Immature natural killer cell (primary cell): ENCODE results near the gene YWHAQ. TPM values are rescaled to one million over a fixed set of nuclear protein-coding genes. Genes with fewer than 3 reads are reported as not detected.

Source experiments
- DNase-seq, 3 donors: peaks; one replicate each; pipeline ENCODE4 v3.0.0; 2022; ENCODE audit warnings: mixed read lengths in 1 of 3
- H3K27ac Mint-ChIP-seq, 6 donors: one replicate each; pipeline ENCODE4 v1.8.0; 2020; ENCODE audit warnings: mixed read lengths in 6 of 6, mild to moderate bottlenecking in 5 of 6, inconsistent platforms in 4 of 6, moderate library complexity in 3 of 6
- H3K27me3 Mint-ChIP-seq, 3 donors: one replicate each; pipeline ENCODE4 v1.8.0; 2020 to 2021; ENCODE audit warnings: low read depth in 3 of 3, mild to moderate bottlenecking in 3 of 3, mixed read lengths in 3 of 3, moderate library complexity in 3 of 3, inconsistent platforms in 1 of 3
- H3K36me3 Mint-ChIP-seq, 3 donors: one replicate each; pipeline ENCODE4 v1.8.0; 2020; ENCODE audit warnings: mixed read lengths in 3 of 3, inconsistent platforms in 2 of 3, mild to moderate bottlenecking in 2 of 3
- H3K4me1 Mint-ChIP-seq, 2 donors: one replicate each; pipeline ENCODE4 v1.8.0; 2020; ENCODE audit warnings: inconsistent platforms in 2 of 2, mild to moderate bottlenecking in 2 of 2, mixed read lengths in 2 of 2, moderate library complexity in 1 of 2
- H3K4me3 Mint-ChIP-seq, 5 donors: one replicate each; pipeline ENCODE4 v1.8.0; 2020; ENCODE audit warnings: mild to moderate bottlenecking in 5 of 5, mixed read lengths in 5 of 5, inconsistent platforms in 3 of 5, moderate library complexity in 3 of 5
- H3K9me3 Mint-ChIP-seq, 6 donors: one replicate each; pipeline ENCODE4 v1.8.0; 2020; ENCODE audit warnings: mild to moderate bottlenecking in 6 of 6, mixed read lengths in 6 of 6, inconsistent platforms in 4 of 6, moderate library complexity in 3 of 6
- polyA plus RNA-seq, 3 donors: library from polyadenylated mRNA; unstranded; fragments of 300-500 nt; fragmentation: Illumina TruSeq; gene quantifications; one replicate each; pipeline ENCODE4 v1.2.3, GENCODE V29; 2021

Gene YWHAQ
- polyA plus RNA-seq, 3 donors from 2014 or later, result 406 to 761 (median 479) TPM

DNA sequence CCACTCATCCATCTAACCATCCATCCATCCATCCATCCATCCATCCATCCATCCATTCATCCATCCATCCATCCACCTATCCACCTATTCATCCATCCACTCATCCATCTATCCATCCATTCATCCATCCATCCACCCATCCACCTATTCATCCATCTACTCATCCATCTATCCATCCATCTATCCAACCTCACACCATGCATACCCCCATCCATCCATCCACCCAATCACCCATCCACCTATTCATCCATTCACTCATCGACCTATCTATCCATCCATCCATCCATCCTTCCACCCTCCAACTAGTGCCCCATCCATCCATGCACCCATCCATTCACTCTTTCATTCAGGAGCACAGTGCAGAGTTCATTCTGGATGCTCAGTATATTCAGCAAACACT lies 21.5 kb upstream of the YWHAQ start:
- H3K4me1 Mint-ChIP-seq, result peaks cover 46 to 62% of the 10 kb centered on the region in 2 donors
- peak overlapping the region in 1 of 6 donors; percentile 41 for H3K27ac Mint-ChIP-seq
- H3K9me3 Mint-ChIP-seq, result no peaks in the 10 kb centered on the region
- DNase-seq, result no peak
- no peak overlapping the region for H3K4me3 Mint-ChIP-seq
- H3K27me3 Mint-ChIP-seq, result peaks cover 3 to 6% (median 6%) of the 10 kb centered on the region in 3 donors
- peaks cover 0 to 4% (median 0%) of the 10 kb centered on the region in 3 donors for H3K36me3 Mint-ChIP-seq

DNA sequence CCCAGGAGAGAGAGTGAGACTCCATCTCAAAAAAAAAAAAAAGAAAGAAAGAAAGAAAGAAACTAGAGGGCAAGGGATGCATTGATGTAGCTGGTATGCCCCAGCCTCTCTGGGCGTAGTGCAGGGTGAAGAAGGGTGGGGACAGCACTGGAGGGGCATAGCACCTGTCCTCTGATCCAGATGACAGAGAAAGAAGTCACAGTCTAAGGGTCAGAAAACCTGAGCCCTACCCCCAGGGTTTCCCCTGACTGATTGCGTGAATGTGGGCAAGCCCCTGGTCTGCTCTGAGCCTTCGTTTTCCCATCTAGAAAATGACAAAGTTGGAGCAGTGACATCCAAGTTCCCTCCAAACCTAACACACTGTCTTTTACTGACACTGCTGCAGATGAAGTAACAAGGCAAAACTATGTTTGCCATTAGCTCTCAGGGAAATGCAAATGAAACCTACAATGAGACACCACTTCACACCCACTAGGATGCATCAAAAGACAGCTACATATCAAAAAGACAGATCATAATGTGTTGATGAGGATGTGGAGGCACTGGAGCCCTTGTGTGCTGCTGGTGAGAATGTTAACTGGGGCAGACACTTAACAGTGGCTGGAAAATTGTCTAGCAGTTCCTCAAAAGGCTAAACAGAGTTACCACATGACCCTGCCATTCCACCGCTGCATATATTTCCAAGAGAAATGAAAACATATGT lies 19.5 kb upstream of the YWHAQ start:
- Mint-ChIP-seq H3K27me3 (peaks cover 0 to 3% (median 2%) of the 10 kb centered on the region in 3 donors), H3K4me1 (peaks cover 28 to 42% of the 10 kb centered on the region in 2 donors), H3K4me3 (peak overlapping the region in 1 of 5 donors; percentile 25), H3K36me3 (peaks cover 0 to 4% (median 0%) of the 10 kb centered on the region in 3 donors), H3K27ac (peak overlapping the region in 4 of 6 donors; percentile 20 to 88 (median 52)), H3K9me3 (no peaks in the 10 kb centered on the region)
- DNase-seq, result peak in 1 of 3 donors; percentile 31

DNA sequence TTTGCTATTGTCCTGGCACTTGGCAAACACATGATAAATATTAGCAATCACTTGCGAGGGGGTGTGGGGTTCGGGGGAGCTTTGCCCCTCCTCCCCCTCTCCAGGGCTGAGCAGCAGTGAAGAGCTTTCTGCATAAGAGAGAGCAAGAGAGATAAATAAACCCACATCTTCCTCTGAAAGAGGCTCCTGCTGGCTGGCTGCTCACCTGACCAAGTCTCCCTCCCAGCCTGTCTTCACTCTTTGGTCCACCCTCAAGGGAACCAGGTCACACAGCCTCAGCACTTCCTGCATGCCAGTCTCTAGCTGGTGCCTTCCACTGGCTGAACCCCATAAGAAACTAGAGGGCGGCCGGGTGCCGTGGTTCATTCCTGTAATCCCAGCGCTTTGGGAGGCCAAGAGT lies 18.5 kb upstream of the YWHAQ start:
- Mint-ChIP-seq H3K4me3 (no peak overlapping the region), H3K27ac (peak overlapping the region in 2 of 6 donors; percentile 12 to 55), H3K4me1 (peaks cover 21 to 34% of the 10 kb centered on the region in 2 donors), H3K9me3 (no peaks in the 10 kb centered on the region), H3K27me3 (peaks cover 0 to 2% (median 2%) of the 10 kb centered on the region in 3 donors), H3K36me3 (peaks cover 0 to 4% (median 0%) of the 10 kb centered on the region in 3 donors)
- DNase-seq, result no peak

DNA sequence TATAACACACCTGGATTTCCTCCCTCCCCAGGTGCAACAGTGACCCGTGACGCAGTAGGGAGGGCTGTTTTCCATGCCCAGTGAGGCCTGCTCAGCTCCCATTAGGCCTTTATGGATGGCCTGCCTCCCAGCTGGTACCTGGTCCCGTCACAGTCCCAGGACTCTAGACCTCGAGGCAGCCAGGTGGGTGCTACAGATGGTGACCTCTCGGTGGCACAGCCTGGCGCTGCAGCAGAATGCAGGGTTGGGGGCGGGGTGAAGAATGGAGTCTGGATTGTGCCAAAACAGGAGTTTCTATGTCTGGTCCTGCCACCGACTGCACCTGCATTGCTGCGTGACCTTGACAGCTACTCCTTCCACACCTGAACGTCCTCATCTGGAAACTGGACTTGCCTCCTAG lies 18.0 kb upstream of the YWHAQ start:
- no peak for DNase-seq
- peak overlapping the region in 1 of 6 donors; percentile 55 for H3K27ac Mint-ChIP-seq
- H3K36me3 Mint-ChIP-seq, result peaks cover 0 to 4% (median 0%) of the 10 kb centered on the region in 3 donors
- H3K27me3 Mint-ChIP-seq, result peaks cover 0 to 2% (median 2%) of the 10 kb centered on the region in 3 donors
- H3K4me1 Mint-ChIP-seq, result peaks cover 19 to 34% of the 10 kb centered on the region in 2 donors
- H3K9me3 Mint-ChIP-seq, result no peaks in the 10 kb centered on the region
- H3K4me3 Mint-ChIP-seq, result no peak overlapping the region

DNA sequence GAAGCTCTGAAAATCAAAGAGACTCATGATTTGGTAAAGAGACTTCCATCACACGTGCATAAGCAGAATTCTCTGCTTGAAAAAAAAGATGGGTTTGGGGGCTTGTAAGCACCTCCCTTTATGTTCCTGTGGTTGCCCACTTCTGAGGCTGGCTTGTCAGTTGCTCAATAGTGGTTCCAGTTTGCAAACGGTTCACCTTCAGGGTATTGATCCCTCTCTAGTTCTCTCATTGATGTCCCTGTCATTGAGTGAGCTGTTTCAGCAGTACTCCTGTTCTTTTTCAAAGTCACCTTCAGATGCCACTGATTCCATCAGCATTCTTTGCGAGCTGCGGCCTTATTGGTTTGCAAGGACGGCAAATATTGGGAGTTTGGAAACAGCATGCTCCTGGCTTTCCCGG lies 17.1 kb upstream of the YWHAQ start:
- DNase-seq, result no peak
- peaks cover 0 to 4% (median 0%) of the 10 kb centered on the region in 3 donors for H3K36me3 Mint-ChIP-seq
- peaks cover 0 to 6% (median 2%) of the 10 kb centered on the region in 3 donors for H3K27me3 Mint-ChIP-seq
- H3K4me1 Mint-ChIP-seq, result peaks cover 19 to 34% of the 10 kb centered on the region in 2 donors
- peak overlapping the region in 1 of 6 donors; percentile 12 for H3K27ac Mint-ChIP-seq
- H3K9me3 Mint-ChIP-seq, result no peaks in the 10 kb centered on the region
- no peak overlapping the region for H3K4me3 Mint-ChIP-seq

DNA sequence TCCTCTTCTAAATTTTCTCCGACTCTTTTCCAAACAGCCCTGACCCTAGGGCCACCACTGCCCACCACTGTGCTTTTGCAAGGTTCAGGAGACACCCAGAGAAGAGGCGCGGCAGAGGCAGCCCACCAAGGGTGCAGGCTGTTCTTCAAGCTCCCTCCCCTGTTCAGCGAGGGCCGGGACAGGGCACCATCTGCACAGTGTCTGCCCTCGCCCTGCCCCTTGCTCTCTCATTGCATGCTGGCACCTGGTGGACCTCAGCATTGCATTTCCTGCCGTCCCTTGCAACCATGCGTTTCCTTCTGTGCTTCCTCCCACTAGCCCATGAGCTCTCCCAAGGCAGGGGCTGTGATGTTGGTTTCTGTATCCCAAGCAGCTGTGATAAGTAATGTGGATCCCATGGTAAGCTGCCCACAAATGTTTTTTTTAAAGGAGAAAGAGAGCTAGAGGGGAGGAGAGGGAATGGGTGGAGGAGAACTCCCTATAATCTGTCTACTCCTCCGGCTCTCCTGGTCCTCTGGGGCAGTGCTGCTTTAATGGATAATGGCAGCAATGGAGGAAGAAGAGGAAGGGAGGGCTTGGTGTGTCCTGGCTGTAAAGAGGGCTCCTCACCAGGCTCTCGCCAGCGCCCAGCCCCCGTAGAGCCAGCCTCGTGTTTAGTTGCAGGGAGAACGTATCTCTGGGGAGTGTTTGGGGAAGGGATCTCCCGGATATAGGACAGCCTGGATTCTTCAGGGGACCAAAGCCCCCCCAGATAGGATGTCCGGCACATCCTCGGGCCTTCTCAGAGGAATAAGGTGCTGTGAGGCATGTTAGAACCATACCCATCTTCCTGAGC lies 15.6 kb upstream of the YWHAQ start:
- Mint-ChIP-seq H3K27ac (no peak overlapping the region), H3K4me1 (peaks cover 19 to 38% of the 10 kb centered on the region in 2 donors)

DNA sequence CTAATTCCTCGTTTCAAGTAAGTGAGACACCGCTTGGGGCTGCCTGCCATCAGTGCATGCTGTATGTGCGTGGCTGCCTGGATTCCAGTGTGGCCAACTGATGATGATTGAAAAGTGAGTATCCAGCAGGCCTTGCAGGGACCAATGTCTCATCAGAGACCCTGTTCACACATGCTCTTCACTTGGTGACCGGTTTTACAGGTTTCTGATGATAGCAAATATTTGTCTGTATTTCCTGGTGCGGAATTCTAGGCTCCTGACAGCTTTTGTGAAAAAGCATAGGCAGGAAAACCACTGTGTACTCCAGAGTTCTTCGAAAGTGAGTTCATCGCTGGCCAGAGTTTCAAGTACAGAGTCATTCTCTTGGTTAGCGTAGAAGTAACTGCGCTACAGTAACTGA lies 13.8 kb upstream of the YWHAQ start:
- H3K27ac Mint-ChIP-seq, result no peak overlapping the region
- H3K27me3 Mint-ChIP-seq, result peaks cover 2 to 6% (median 4%) of the 10 kb centered on the region in 3 donors
- no peak overlapping the region for H3K4me3 Mint-ChIP-seq
- no peaks in the 10 kb centered on the region for H3K36me3 Mint-ChIP-seq
- peaks cover 8 to 23% of the 10 kb centered on the region in 2 donors for H3K4me1 Mint-ChIP-seq
- DNase-seq, result no peak
- no peaks in the 10 kb centered on the region for H3K9me3 Mint-ChIP-seq

More for the DNA sequence above, 15.6 kb upstream of the YWHAQ start:
- Mint-ChIP-seq H3K4me3 (no peak overlapping the region), H3K36me3 (no peaks in the 10 kb centered on the region), H3K27me3 (peaks cover 0 to 6% (median 2%) of the 10 kb centered on the region in 3 donors), H3K9me3 (no peaks in the 10 kb centered on the region)
- DNase-seq, result no peak

DNA sequence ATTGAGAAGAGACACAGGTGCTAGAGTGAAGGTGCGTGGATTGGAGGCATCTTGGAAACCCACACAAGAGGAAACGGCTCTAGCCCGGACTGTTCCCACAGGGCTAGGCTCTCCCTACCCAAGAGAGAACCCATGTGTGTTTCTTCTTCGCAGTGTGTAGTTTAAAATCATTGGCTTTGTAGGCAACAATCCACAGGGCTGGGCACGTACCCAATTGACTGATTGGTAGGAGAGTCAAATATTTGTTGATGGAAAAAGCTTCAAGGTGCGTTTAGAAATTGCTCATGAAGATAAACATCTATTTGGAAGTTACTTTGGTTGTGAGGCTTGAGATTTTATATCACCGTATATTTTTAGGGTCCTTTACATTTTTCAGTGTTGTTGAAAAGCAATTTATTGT lies 13.2 kb upstream of the YWHAQ start:
- no peaks in the 10 kb centered on the region for H3K36me3 Mint-ChIP-seq
- H3K4me1 Mint-ChIP-seq, result peaks cover 3 to 17% of the 10 kb centered on the region in 2 donors
- DNase-seq, result no peak

DNA sequence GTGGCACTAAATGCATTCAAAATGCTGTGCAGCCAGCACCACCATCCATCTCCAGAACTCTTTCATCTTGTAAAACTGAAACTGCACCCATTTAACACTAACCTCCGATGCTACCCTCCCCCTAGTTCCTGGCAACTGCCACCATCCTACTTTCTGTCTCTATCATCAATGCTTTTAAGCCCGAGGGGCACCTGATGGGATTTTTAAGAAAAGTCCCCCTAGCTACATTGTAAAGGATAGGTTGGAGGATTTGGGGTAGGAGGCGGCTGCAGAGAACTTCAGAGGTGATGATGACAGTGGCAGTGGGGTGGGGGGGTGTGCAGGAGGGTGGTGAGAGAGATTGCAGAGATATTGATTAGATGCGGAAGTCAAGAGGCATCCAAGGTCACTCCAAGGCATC lies 10.8 kb upstream of the YWHAQ start:
- H3K36me3 Mint-ChIP-seq, result no peaks in the 10 kb centered on the region
- no peaks in the 10 kb centered on the region for H3K9me3 Mint-ChIP-seq
- peak overlapping the region in 1 of 6 donors; percentile 94 for H3K27ac Mint-ChIP-seq
- peak overlapping the region in 2 of 5 donors; percentile 31 to 89 for H3K4me3 Mint-ChIP-seq
- H3K4me1 Mint-ChIP-seq, result peaks cover 0 to 5% of the 10 kb centered on the region in 2 donors
- peak in 1 of 3 donors; percentile 38 for DNase-seq
- H3K27me3 Mint-ChIP-seq, result peaks cover 2 to 4% (median 2%) of the 10 kb centered on the region in 3 donors

More for the DNA sequence above, 13.2 kb upstream of the YWHAQ start:
- Mint-ChIP-seq H3K4me3 (no peak overlapping the region), H3K9me3 (no peaks in the 10 kb centered on the region), H3K27me3 (peaks cover 2 to 6% (median 4%) of the 10 kb centered on the region in 3 donors), H3K27ac (no peak overlapping the region)

DNA sequence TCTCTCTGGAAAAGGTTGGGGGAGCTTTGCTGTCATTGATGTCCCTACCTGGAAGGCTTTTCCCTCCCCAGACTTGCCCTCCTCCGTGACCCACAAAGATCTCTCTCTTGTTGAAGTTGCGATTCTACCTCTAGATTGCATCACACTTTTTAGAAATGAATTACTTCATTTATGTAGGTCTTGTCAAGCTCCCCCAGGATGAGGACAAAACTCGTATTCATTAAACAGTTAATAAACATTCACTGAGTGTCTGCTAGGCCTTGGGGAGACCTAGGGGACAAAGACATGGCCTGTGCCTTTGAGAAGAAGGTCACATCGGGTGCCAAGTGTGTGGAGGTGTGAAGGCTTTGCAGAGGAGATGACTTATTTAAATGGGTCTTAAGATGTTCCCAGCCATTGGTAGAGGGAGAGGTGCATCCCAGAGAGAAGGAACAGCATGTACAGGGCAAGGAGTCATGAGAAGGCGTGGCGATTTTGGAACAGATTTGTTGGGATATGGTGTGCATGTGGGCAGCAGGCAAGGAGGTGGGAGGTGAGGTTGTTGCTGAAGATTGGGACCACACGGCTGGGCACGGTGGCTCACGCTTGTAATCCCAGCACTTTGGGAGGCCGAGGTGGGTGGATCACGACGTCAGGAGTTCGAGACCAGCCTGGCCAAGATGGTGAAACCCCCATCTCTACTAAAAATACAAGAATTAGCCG lies 9.8 kb upstream of the YWHAQ start:
- Mint-ChIP-seq H3K27me3 (peaks cover 2 to 4% (median 2%) of the 10 kb centered on the region in 3 donors), H3K4me1 (peaks cover 0 to 5% of the 10 kb centered on the region in 2 donors), H3K4me3 (peak overlapping the region in 1 of 5 donors; percentile 47), H3K36me3 (no peaks in the 10 kb centered on the region), H3K27ac (peak overlapping the region in 2 of 6 donors; percentile 0 to 62), H3K9me3 (no peaks in the 10 kb centered on the region)
- no peak for DNase-seq

DNA sequence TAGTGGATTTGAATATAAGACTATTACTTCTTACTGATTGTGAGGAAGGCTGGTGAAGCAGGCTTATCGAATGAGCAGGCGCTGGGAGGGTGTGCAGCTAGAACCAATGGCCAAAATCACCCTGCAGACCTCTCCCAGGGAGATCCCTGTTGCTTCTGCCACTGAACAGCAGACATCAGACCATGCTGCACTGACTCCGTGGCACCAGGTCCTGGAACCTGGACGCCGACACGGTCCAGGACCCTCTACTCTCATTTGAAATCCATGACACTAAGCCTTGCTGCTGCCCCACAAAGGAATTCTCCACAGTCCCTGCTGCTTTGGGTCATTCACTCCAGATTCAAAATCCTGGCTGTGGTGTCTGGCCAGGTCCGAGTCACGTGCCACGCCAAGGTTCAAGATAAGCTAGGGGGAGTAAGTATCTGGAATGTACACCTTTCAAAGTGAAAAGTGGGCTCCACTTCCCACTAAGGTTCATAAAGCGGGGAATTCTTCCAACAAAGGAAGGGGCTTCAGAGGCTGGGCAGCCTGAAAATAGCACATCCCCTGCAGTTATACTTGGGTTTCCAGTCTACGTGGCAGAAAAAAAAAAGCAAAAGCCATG lies 9.0 kb upstream of the YWHAQ start:
- H3K9me3 Mint-ChIP-seq, result no peaks in the 10 kb centered on the region
- H3K4me3 Mint-ChIP-seq, result no peak overlapping the region
- peaks cover 2 to 4% (median 2%) of the 10 kb centered on the region in 3 donors for H3K27me3 Mint-ChIP-seq
- no peaks in the 10 kb centered on the region for H3K36me3 Mint-ChIP-seq
- no peak overlapping the region for H3K27ac Mint-ChIP-seq
- peaks cover 0 to 5% of the 10 kb centered on the region in 2 donors for H3K4me1 Mint-ChIP-seq
- DNase-seq, result no peak

DNA sequence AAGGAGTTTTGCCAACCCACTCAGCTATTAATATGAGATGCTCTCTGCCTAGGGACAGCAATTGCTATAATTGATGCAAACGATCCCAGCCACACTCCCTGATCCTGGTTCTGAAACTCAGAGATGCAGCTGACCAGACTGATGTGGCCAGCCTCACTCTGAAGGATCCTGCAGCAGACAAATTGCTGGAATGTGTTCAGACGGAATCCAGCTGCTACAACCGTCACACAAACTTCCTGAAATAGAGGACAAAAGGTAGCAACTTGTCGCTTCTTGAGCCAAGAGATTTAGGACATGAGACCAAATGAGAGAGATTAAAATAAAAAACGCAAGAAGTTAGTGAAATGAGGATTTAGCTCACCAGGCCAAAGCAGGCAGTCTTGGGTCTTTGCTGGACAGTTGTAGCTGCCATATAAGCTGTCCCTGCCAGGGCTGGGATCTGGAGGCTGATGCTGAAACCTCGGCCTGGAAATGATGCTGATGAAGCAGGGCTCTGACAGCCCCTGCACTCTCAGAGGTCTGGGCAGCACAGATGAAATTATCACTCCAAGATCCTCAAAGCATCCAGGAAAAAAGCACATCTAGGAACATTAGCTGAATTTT lies 8.3 kb upstream of the YWHAQ start:
- no peak for DNase-seq
- no peaks in the 10 kb centered on the region for H3K9me3 Mint-ChIP-seq
- no peak overlapping the region for H3K4me3 Mint-ChIP-seq
- H3K4me1 Mint-ChIP-seq, result peaks cover 0 to 5% of the 10 kb centered on the region in 2 donors
- peaks cover 2 to 4% (median 2%) of the 10 kb centered on the region in 3 donors for H3K27me3 Mint-ChIP-seq
- H3K27ac Mint-ChIP-seq, result peak overlapping the region in 1 of 6 donors; percentile 29
- H3K36me3 Mint-ChIP-seq, result no peaks in the 10 kb centered on the region

DNA sequence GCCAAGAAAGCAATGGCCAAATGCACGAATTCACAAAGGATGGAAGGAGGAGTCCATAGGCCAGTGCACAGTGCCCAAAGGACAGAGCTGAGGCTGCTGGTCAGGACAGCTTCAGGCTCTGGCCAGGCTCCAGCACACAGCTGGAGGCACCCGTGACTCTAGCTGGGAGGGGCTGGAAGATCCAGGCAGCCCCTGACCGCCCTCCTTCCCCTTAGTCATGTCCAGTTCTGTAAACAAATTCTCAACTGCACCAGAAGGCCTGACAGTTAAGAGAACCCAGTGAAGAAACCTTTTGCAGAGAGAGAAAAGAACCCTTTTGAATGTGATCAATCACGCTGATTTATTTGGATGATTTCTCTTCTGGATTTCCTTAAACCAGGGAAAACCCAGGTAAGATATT lies 7.7 kb upstream of the YWHAQ start:
- Mint-ChIP-seq H3K27me3 (peaks cover 2% of the 10 kb centered on the region in 3 donors), H3K4me3 (no peak overlapping the region), H3K27ac (peak overlapping the region in 1 of 6 donors; percentile 46), H3K4me1 (peaks cover 0 to 5% of the 10 kb centered on the region in 2 donors), H3K9me3 (no peaks in the 10 kb centered on the region), H3K36me3 (no peaks in the 10 kb centered on the region)
- DNase-seq, result no peak
